Liver (tissue), 3 donors: Measurements from ENCODE around the gene SLC39A13.

ENCODE experiments used
- ATF3 ChIP-seq: IDR thresholded peaks from 2 replicates; pipeline ENCODE4 v1.6.1; 2016; ENCODE audit warnings: antibody characterized with exemption
- CTCF ChIP-seq: fragments of 150-350 bp; IDR thresholded peaks from 2 replicates; pipeline ENCODE4 v1.5.1; 2017; ENCODE audit warnings: improper control_type of control experiment, low read depth, low read length; ENCODE audit not compliant: missing input control
- EGR1 ChIP-seq, 2 donors: IDR thresholded peaks; 2 replicates each; pipeline ENCODE4 v1.6.1; 2016 to 2018; ENCODE audit warnings: antibody characterized with exemption in 2 of 2, low read depth in 2 of 2
- FOXA1 ChIP-seq: IDR thresholded peaks from 2 replicates; pipeline ENCODE4 v1.6.1; 2016; ENCODE audit warnings: antibody characterized with exemption
- HNF4A ChIP-seq, 2 donors: conservative IDR thresholded peaks; 2 replicates each; pipeline ENCODE4 v1.6.1; 2016; ENCODE audit warnings: antibody characterized with exemption in 2 of 2, mild to moderate bottlenecking in 2 of 2
- JUND ChIP-seq, 2 donors: IDR thresholded peaks; 2 replicates each; pipeline ENCODE4 v1.6.1; 2016; ENCODE audit warnings: antibody characterized with exemption in 2 of 2
- MAX ChIP-seq: IDR thresholded peaks from 2 replicates; pipeline ENCODE4 v1.6.1; 2016; ENCODE audit warnings: antibody characterized with exemption
- RAD21 ChIP-seq, 2 donors: IDR thresholded peaks; 2 replicates each; pipeline ENCODE4 v1.6.1; 2016; ENCODE audit warnings: antibody characterized with exemption in 2 of 2, mild to moderate bottlenecking in 2 of 2
- REST ChIP-seq: IDR thresholded peaks from 2 replicates; pipeline ENCODE4 v1.6.1; 2016; ENCODE audit warnings: antibody characterized with exemption, mild to moderate bottlenecking
- SP1 ChIP-seq: IDR thresholded peaks from 2 replicates; pipeline ENCODE4 v1.6.1; 2018; ENCODE audit warnings: antibody characterized with exemption, mild to moderate bottlenecking
- TAF1 ChIP-seq: conservative IDR thresholded peaks from 2 replicates; pipeline ENCODE4 v1.6.1; 2016; ENCODE audit warnings: antibody characterized with exemption, mild to moderate bottlenecking
- YY1 ChIP-seq: IDR thresholded peaks from 2 replicates; pipeline ENCODE4 v1.6.1; 2016; ENCODE audit warnings: antibody characterized with exemption, mild to moderate bottlenecking
- ZBTB33 ChIP-seq: IDR thresholded peaks from 2 replicates; pipeline ENCODE4 v1.6.1; 2016; ENCODE audit warnings: antibody characterized with exemption
- donor health status: healthy.
- donor health status: healthy.

GRCh38 chr11:47375020-47375419, 33.4 kb upstream of the SLC39A13 start:
- no peak for TF ChIP-seq TAF1
- TF ChIP-seq CTCF, result no peak
- TF ChIP-seq SP1, result no peak
- TF ChIP-seq YY1, result no peak
- TF ChIP-seq MAX, result no peak
- no peak for TF ChIP-seq EGR1 (IDR thresholded peaks at IDR 0.05; ENCODE audit: low read depth in 2 of 2)
- TF ChIP-seq REST, result no peak
- no peak for TF ChIP-seq ZBTB33
- no peak for TF ChIP-seq JUND (IDR thresholded peaks at IDR 0.05)
- TF ChIP-seq HNF4A (conservative IDR thresholded peaks at IDR 0.05), result no peak
- TF ChIP-seq ATF3, result no peak
- TF ChIP-seq RAD21 (IDR thresholded peaks at IDR 0.05), result no peak
- TF ChIP-seq FOXA1, result no peak
